Cardiac fibroblast (primary cell): ENCODE results near the gene STEAP2.

Experiments
- DNase-seq, 2 donors: peaks; one replicate each; pipeline versions ENCODE4 v3.0.0 to v3.0.0-alpha.2; 2010; ENCODE audit warnings: low read depth in 2 of 2
- H3K4me3 ChIP-seq, 2 donors: replicated peaks in 1 of 2; 1 replicate in 1 of 2; 2 replicates in 1 of 2; pipeline ENCODE4 v1.5.1; 2011; ENCODE audit warnings: low read depth in 2 of 2, low read length in 2 of 2, mild to moderate bottlenecking in 2 of 2, moderate library complexity in 1 of 2
- CTCF ChIP-seq: IDR thresholded peaks from one replicate; pipeline ENCODE4 v1.5.1; 2011; ENCODE audit warnings: low read depth, mild to moderate bottlenecking, low read length, inconsistent platforms

STEAP2 gene

GRCh38 chr7:90230834-90231233, 19.3 kb downstream of the STEAP2 start:
- H3K4me3 ChIP-seq, result no peak overlapping the region
- TF ChIP-seq CTCF, result no peak
- DNase-seq, result no peak

DNA sequence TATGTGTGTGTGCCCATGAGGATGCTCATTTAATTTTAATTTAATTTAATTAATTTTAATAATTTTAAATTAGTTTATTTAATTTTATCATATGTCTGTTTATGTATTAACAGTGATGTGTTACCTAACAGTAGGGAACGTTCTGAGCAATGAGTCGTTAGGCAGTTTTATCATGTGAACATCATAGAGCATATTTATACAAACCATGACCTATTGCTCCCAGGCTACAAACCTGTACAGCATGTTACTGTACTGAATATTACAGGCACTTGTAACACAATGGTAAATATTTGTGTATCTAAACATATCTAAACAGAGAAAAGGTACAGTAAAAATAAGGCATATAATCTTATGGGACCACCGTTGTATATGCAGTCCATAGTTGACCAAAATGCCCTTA, 19.8 kb downstream of the STEAP2 start:
- H3K4me3 ChIP-seq, result no peak overlapping the region
- DNase-seq, result no peak
- TF ChIP-seq CTCF, result no peak

GRCh38 chr7:90232430-90232829, 20.9 kb downstream of the STEAP2 start:
- no peak for TF ChIP-seq CTCF
- H3K4me3 ChIP-seq, result no peak overlapping the region
- no peak for DNase-seq

DNA sequence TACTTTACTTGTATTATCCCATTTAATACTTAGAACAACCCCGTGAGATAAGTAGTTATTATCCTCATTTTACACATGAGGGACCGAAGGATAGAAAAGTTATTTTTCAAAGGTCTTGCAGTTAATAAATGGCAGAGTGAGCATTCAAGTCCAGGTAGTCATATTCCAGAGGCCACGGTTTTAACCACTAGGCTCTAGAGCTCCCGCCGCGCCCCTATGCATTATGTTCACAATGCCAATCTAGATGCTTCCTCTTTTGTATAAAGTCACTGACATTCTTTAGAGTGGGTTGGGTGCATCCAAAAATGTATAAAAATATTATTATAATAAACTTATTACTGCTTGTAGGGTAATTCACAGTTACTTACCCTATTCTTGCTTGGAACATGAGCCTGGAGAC, 22.0 kb downstream of the STEAP2 start:
- TF ChIP-seq CTCF, result no peak
- DNase-seq, result no peak

GRCh38 chr7:90236721-90237289, 25.3 kb downstream of the STEAP2 start:
- TF ChIP-seq CTCF, result no peak
- DNase-seq, result no peak
- no peak overlapping the region for H3K4me3 ChIP-seq

More for the DNA sequence above, 22.0 kb downstream of the STEAP2 start:
- H3K4me3 ChIP-seq, result no peak overlapping the region

DNA sequence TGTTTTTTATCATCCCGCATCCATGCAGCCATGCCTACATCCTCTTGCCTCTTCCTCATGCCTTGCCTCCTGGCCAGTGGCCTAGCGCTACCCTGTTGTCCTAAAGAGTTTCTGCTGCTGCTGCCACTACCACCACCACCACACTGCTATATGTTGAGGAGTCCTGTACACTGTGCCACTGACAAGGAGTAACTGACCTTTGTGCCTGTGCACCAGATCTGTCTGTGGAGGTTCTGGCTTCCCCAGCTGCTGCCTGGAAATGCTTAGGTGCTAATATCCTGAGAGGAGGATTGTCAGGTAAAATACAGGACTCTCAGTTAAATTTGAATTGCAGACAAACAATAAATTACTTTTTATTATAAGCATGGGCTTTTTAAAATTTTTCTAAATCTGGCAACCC, 26.5 kb downstream of the STEAP2 start:
- no peak for DNase-seq
- no peak overlapping the region for H3K4me3 ChIP-seq
- TF ChIP-seq CTCF, result no peak

DNA sequence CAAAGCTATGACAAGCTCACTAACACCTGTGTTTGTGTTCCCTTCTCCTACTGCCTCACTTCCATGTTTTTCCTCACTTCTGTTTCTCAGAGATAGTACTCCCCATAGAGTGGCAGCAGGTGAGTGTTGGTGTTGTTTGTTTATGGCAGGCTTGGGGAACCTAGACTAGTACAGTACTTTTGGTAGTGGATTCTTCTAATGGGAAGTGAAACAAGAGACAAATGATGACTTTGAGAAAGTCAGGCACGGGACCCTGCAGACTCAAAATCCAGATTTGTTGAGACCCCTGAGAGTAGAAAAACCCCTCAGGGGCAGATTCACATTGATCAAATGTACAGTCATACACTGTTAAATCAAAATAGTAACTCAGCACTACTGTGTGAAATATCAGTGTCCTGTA, 27.0 kb downstream of the STEAP2 start:
- TF ChIP-seq CTCF, result no peak
- H3K4me3 ChIP-seq, result no peak overlapping the region
- no peak for DNase-seq
